ENCODE results near the gene LCMT1.
A peak's percentile ranks its signal among the peaks of the same experiment; 100 is the strongest.

Gene LCMT1

DNA sequence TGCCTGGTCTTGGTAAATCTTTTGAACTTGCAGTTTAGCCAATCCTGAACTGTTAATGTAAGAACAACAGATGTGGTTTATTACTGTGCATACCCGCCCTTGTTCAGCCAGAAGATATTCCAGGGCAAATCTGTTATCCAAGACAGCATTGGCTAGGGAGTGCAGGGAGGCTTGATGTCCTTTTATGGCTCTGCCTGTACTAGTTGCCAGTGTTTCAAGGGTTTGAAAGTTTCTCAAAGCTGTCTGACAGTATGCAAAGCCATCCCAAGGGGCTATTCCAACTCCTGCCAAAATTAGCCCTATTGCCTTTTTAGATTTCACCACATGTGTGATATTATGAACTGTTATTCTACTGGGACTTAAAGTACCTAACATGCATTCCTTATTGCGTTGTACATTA is 30.1 kb downstream of the LCMT1 start:
- no peak overlapping the region for H3K4me2 ChIP-seq (ENCODE audit: low read length)
- no peak overlapping the region for H2BK5ac ChIP-seq (ENCODE audit: low read depth, low read length, poor library complexity)
- H3K4ac ChIP-seq (ENCODE audit: low read depth, low read length) = no peak overlapping the region
- no CpG with 5 or more reads among the region's 2 CpGs for WGBS (ENCODE audit: extremely low coverage, insufficient coverage, insufficient read length)
- no peak overlapping the region for H2BK120ac ChIP-seq (ENCODE audit: insufficient read depth, low read length, poor library complexity)
- no peak overlapping the region for H2AK5ac ChIP-seq (ENCODE audit: low read length)
- H4K8ac ChIP-seq (ENCODE audit: low read depth, low read length) = no peak overlapping the region
- peaks cover 2 to 14% of the 10 kb centered on the region in 2 experiments for H3K4me1 ChIP-seq (ENCODE audit: control insufficient read depth in 1 of 2, insufficient read depth in 2 of 2, low read length in 2 of 2)
- no peak overlapping the region for H2AFZ ChIP-seq (ENCODE audit: insufficient read depth, low read length, poor library complexity)
- peaks cover 2% of the 10 kb centered on the region for H3K79me2 ChIP-seq (ENCODE audit: control insufficient read depth, insufficient read depth, low read length, poor library complexity)
- no peaks in the 10 kb centered on the region for H3K9me3 ChIP-seq (ENCODE audit: insufficient read depth, low read depth, low read length)
- H3K9ac ChIP-seq (ENCODE audit: low read length) = no peak overlapping the region
- no peak overlapping the region for H4K91ac ChIP-seq (ENCODE audit: low read depth, low read length)
- H4K12ac ChIP-seq (ENCODE audit: low read depth, low read length) = no peak overlapping the region
- H3K27ac ChIP-seq (ENCODE audit: low read depth, low read length) = no peak overlapping the region
- no peak overlapping the region for H3K14ac ChIP-seq (ENCODE audit: low read length)
- H3K27me3 ChIP-seq (ENCODE audit: insufficient read depth, low read length) = no peaks in the 10 kb centered on the region
- no peak overlapping the region for H3K23ac ChIP-seq (ENCODE audit: low read length)
- H3K36me3 ChIP-seq (ENCODE audit: control insufficient read depth in 1 of 2, insufficient read depth in 2 of 2, low read length in 2 of 2) = peaks cover 9 to 27% of the 10 kb centered on the region in 2 experiments
- H2BK12ac ChIP-seq (ENCODE audit: low read length) = no peak overlapping the region
- peaks cover 15% of the 10 kb centered on the region for H3K79me1 ChIP-seq (ENCODE audit: low read length)
- DNase-seq = no peak
- H3K18ac ChIP-seq (ENCODE audit: low read length) = no peak overlapping the region
- no peak overlapping the region for H3K4me3 ChIP-seq (ENCODE audit: low read depth, low read length)

GRCh38 chr16:25143928-25144327 is 32.4 kb downstream of the LCMT1 start:
- DNase-seq = peak in 1 of 2 donors; percentile 44
- Histone ChIP-seq H4K12ac (ENCODE audit: low read depth, low read length) (no peak overlapping the region), H3K14ac (ENCODE audit: low read length) (no peak overlapping the region)

DNA sequence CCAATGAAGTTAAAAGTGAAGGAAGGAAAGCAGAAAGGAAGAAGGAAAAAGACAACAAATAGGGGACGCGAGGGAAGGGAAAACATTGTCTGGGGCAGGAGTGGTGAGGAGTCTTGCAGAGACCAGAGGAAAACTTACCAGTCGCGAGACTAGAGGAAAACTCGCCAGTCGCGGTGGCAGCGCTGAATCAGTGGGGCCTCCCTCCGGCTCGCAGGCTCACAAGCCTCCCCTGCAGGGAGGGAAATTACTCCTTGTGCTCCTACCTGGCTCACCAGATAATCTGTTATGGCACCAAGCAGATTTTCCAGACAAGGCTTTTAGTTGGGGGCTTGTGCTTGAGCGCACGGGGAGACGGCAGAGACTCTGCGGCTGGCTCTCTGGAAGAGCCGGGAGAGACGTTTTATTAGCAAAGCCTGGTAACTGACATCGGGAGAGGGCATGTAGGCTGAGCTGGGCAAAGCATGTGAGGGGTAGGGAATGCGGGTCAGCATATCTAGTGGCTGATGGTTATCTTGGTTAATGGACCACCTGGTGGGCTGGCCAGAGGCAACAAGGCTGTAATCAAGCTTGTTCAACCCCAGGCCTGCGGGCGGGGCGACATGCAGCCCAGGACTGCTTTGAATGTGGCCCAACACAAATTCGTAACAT is 37.1 kb downstream of the LCMT1 start:
- no peaks in the 10 kb centered on the region for H3K9me3 ChIP-seq (ENCODE audit: insufficient read depth, low read depth, low read length)
- no peak overlapping the region for H3K23ac ChIP-seq (ENCODE audit: low read length)
- peak overlapping the region; percentile 52 for H3K4me2 ChIP-seq (ENCODE audit: low read length)
- H2BK12ac ChIP-seq (ENCODE audit: low read length) = peak overlapping the region; percentile 41
- peak; percentile 94 to 95 for DNase-seq
- peak overlapping the region; percentile 92 for H3K27ac ChIP-seq (ENCODE audit: low read depth, low read length)
- peak overlapping the region; percentile 79 for H3K14ac ChIP-seq (ENCODE audit: low read length)
- no peaks in the 10 kb centered on the region for H3K27me3 ChIP-seq (ENCODE audit: insufficient read depth, low read length)
- H4K91ac ChIP-seq (ENCODE audit: low read depth, low read length) = peak overlapping the region; percentile 81
- H3K79me1 ChIP-seq (ENCODE audit: low read length) = peaks cover 29% of the 10 kb centered on the region
- H3K79me2 ChIP-seq (ENCODE audit: control insufficient read depth, insufficient read depth, low read length, poor library complexity) = peaks cover 4% of the 10 kb centered on the region
- peak overlapping the region; percentile 51 for H2AK5ac ChIP-seq (ENCODE audit: low read length)
- H3K36me3 ChIP-seq (ENCODE audit: control insufficient read depth in 1 of 2, insufficient read depth in 2 of 2, low read length in 2 of 2) = peaks cover 6 to 11% of the 10 kb centered on the region in 2 experiments
- H3K18ac ChIP-seq (ENCODE audit: low read length) = peak overlapping the region; percentile 50
- H3K4me3 ChIP-seq (ENCODE audit: low read depth, low read length) = no peak overlapping the region
- peak overlapping the region; percentile 79 for H4K8ac ChIP-seq (ENCODE audit: low read depth, low read length)
- peak overlapping the region; percentile 37 for H3K4ac ChIP-seq (ENCODE audit: low read depth, low read length)
- H3K4me1 ChIP-seq (ENCODE audit: control insufficient read depth in 1 of 2, insufficient read depth in 2 of 2, low read length in 2 of 2) = peaks cover 15 to 38% of the 10 kb centered on the region in 2 experiments
- H2BK5ac ChIP-seq (ENCODE audit: low read depth, low read length, poor library complexity) = peak overlapping the region; percentile 93
- no CpG with 5 or more reads among the region's 22 CpGs for WGBS (ENCODE audit: extremely low coverage, insufficient coverage, insufficient read length)
- peak overlapping the region; percentile 92 for H2BK120ac ChIP-seq (ENCODE audit: insufficient read depth, low read length, poor library complexity)
- H3K9ac ChIP-seq (ENCODE audit: low read length) = no peak overlapping the region
- H2AFZ ChIP-seq (ENCODE audit: insufficient read depth, low read length, poor library complexity) = peak overlapping the region; percentile 24
- peak overlapping the region; percentile 61 for H4K12ac ChIP-seq (ENCODE audit: low read depth, low read length)

More at GRCh38 chr16:25143928-25144327, 32.4 kb downstream of the LCMT1 start:
- Histone ChIP-seq H3K79me1 (ENCODE audit: low read length) (peaks cover 29% of the 10 kb centered on the region), H3K4me1 (ENCODE audit: control insufficient read depth in 1 of 2, insufficient read depth in 2 of 2, low read length in 2 of 2) (peaks cover 11 to 29% of the 10 kb centered on the region in 2 experiments), H4K8ac (ENCODE audit: low read depth, low read length) (no peak overlapping the region), H3K4me2 (ENCODE audit: low read length) (no peak overlapping the region), H3K4me3 (ENCODE audit: low read depth, low read length) (no peak overlapping the region), H2AK5ac (ENCODE audit: low read length) (no peak overlapping the region), H3K4ac (ENCODE audit: low read depth, low read length) (no peak overlapping the region), H3K23ac (ENCODE audit: low read length) (no peak overlapping the region), H2BK5ac (ENCODE audit: low read depth, low read length, poor library complexity) (no peak overlapping the region), H2BK120ac (ENCODE audit: insufficient read depth, low read length, poor library complexity) (no peak overlapping the region), H2BK12ac (ENCODE audit: low read length) (no peak overlapping the region), H3K27me3 (ENCODE audit: insufficient read depth, low read length) (no peaks in the 10 kb centered on the region), H3K27ac (ENCODE audit: low read depth, low read length) (peak overlapping the region; percentile 37), H4K91ac (ENCODE audit: low read depth, low read length) (peak overlapping the region; percentile 20), H3K18ac (ENCODE audit: low read length) (no peak overlapping the region), H3K9me3 (ENCODE audit: insufficient read depth, low read depth, low read length) (no peaks in the 10 kb centered on the region), H3K36me3 (ENCODE audit: control insufficient read depth in 1 of 2, insufficient read depth in 2 of 2, low read length in 2 of 2) (peaks cover 9 to 27% of the 10 kb centered on the region in 2 experiments), H3K79me2 (ENCODE audit: control insufficient read depth, insufficient read depth, low read length, poor library complexity) (peaks cover 6% of the 10 kb centered on the region), H2AFZ (ENCODE audit: insufficient read depth, low read length, poor library complexity) (no peak overlapping the region), H3K9ac (ENCODE audit: low read length) (no peak overlapping the region)
- no CpG with 5 or more reads among the region's 2 CpGs for WGBS (ENCODE audit: extremely low coverage, insufficient coverage, insufficient read length)

DNA sequence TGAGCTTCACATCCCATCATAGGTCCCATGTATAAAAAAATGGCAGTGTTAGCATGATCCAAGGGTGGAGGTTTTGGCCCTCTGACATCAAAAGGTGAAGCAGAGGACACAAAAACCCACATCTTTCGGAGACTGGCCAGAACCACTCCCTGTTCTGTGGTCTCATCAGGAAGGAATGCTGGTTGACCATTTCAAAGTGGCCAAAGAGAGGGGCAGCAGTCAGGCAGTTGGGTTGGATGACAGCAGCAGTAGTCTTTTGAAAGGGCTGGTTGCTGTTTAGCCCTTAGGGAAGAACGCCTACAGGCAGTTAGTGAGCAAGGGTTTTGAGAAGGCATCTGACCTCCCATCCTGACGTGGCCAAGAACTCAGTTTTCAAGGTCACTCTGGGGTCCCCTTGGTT is 40.5 kb downstream of the LCMT1 start:
- WGBS (ENCODE audit: extremely low coverage, insufficient coverage, insufficient read length) = no CpG with 5 or more reads among the region's 3 CpGs
- H3K79me2 ChIP-seq (ENCODE audit: control insufficient read depth, insufficient read depth, low read length, poor library complexity) = peaks cover 4% of the 10 kb centered on the region
- H3K9ac ChIP-seq (ENCODE audit: low read length) = no peak overlapping the region
- H3K4me1 ChIP-seq (ENCODE audit: control insufficient read depth in 1 of 2, insufficient read depth in 2 of 2, low read length in 2 of 2) = peaks cover 15 to 33% of the 10 kb centered on the region in 2 experiments
- H4K91ac ChIP-seq (ENCODE audit: low read depth, low read length) = peak overlapping the region; percentile 36
- H3K4me3 ChIP-seq (ENCODE audit: low read depth, low read length) = no peak overlapping the region
- no peak overlapping the region for H4K12ac ChIP-seq (ENCODE audit: low read depth, low read length)
- peaks cover 2 to 10% of the 10 kb centered on the region in 2 experiments for H3K36me3 ChIP-seq (ENCODE audit: control insufficient read depth in 1 of 2, insufficient read depth in 2 of 2, low read length in 2 of 2)
- peak; percentile 86 to 89 for DNase-seq
- H3K79me1 ChIP-seq (ENCODE audit: low read length) = peaks cover 22% of the 10 kb centered on the region
- no peak overlapping the region for H3K4ac ChIP-seq (ENCODE audit: low read depth, low read length)
- H2BK120ac ChIP-seq (ENCODE audit: insufficient read depth, low read length, poor library complexity) = peak overlapping the region; percentile 19
- no peak overlapping the region for H3K4me2 ChIP-seq (ENCODE audit: low read length)
- no peak overlapping the region for H2BK5ac ChIP-seq (ENCODE audit: low read depth, low read length, poor library complexity)
- no peak overlapping the region for H3K18ac ChIP-seq (ENCODE audit: low read length)
- no peak overlapping the region for H2AK5ac ChIP-seq (ENCODE audit: low read length)
- H3K27me3 ChIP-seq (ENCODE audit: insufficient read depth, low read length) = no peaks in the 10 kb centered on the region
- peak overlapping the region; percentile 86 for H3K27ac ChIP-seq (ENCODE audit: low read depth, low read length)
- no peak overlapping the region for H2BK12ac ChIP-seq (ENCODE audit: low read length)
- H3K14ac ChIP-seq (ENCODE audit: low read length) = no peak overlapping the region
- no peak overlapping the region for H2AFZ ChIP-seq (ENCODE audit: insufficient read depth, low read length, poor library complexity)
- H3K9me3 ChIP-seq (ENCODE audit: insufficient read depth, low read depth, low read length) = no peaks in the 10 kb centered on the region
- no peak overlapping the region for H3K23ac ChIP-seq (ENCODE audit: low read length)
- no peak overlapping the region for H4K8ac ChIP-seq (ENCODE audit: low read depth, low read length)

Measured in trophoblast cell (in vitro differentiated cells and primary cell).